ENCODE results near the gene WBP11. TPM values are rescaled to one million over a fixed set of nuclear protein-coding genes. Genes with fewer than 3 reads are reported as not detected.

The WBP11 gene
- total RNA-seq, 2 experiments from 2014 or later = 169 to 188 TPM

- peaks cover 7% of the 10 kb centered on the region for H3K4me1 ChIP-seq (ENCODE audit: insufficient read depth, low read length)
- H3K27ac ChIP-seq (ENCODE audit: low read depth in 1 of 2, low read length in 2 of 2) = peak overlapping the region; percentile 88 to 96
- ChIA-PET CTCF (interaction anchor here (0.9 to 1.9 kb wide), 5 partner anchors 12 to 193 kb away, joined by 3 to 12 read pairs (median 4); a partner anchor contains a TSS), POLR2A (interaction anchor here (0.6 to 9.9 kb wide), 17 partner anchors 9 to 1108 kb away, joined by 3 to 375 read pairs (median 4); partner anchors contain the start of genes ARHGDIB, ATF7IP and DERA)
- ATAC-seq (ENCODE audit: poor library complexity) = no peak
- Mint-ChIP-seq H3K9me3 (no peaks in the 10 kb centered on the region), H3K4me1 (ENCODE audit: low read depth) (peaks cover 19% of the 10 kb centered on the region), H3K27me3 (no peaks in the 10 kb centered on the region), H3K36me3 (ENCODE audit: low read depth) (peaks cover 28% of the 10 kb centered on the region), H3K4me3 (no peak overlapping the region), H3K27ac (no peak overlapping the region)
- intact Hi-C loops (cut with DNase I, micrococcal nuclease) = loop anchor here (1.0 to 10.0 kb wide), 7 partner anchors 26 to 1082 kb away; partner anchors contain the start of genes ARHGDIB (in 2 of the 2) and STRAP (in 1 of the 2)
- no peak for TF ChIP-seq CTCF (IDR thresholded peaks at IDR 0.05)
- H3K4me3 ChIP-seq (ENCODE audit: low read length) = peak overlapping the region; percentile 89
- H3K36me3 ChIP-seq (ENCODE audit: insufficient read depth, low read length) = peaks cover 22% of the 10 kb centered on the region
- H3K27me3 ChIP-seq (ENCODE audit: control insufficient read depth in 1 of 2, insufficient read depth in 2 of 2, low read length in 2 of 2) = no peaks in the 10 kb centered on the region
- no peak for DNase-seq
- H3K9me3 ChIP-seq (ENCODE audit: control insufficient read depth in 1 of 2, insufficient read depth in 1 of 2, low read length in 2 of 2) = no peaks in the 10 kb centered on the region
Observed at GRCh38 chr12:14802721-14803010, 612 bp downstream of the WBP11 start.

GRCh38 chr12:14802247-14802646 lies 1.0 kb downstream of the WBP11 start:
- DNase-seq (peak in 1 of 14 experiments; percentile 15), ATAC-seq (ENCODE audit: poor library complexity) (no peak)
- Mint-ChIP-seq H3K9me3 (no peaks in the 10 kb centered on the region), H3K36me3 (ENCODE audit: low read depth) (peaks cover 32% of the 10 kb centered on the region), H3K27ac (no peak overlapping the region), H3K4me1 (ENCODE audit: low read depth) (peaks cover 23% of the 10 kb centered on the region), H3K27me3 (no peaks in the 10 kb centered on the region), H3K4me3 (no peak overlapping the region)
- Histone ChIP-seq H3K27me3 (ENCODE audit: control insufficient read depth in 1 of 2, insufficient read depth in 2 of 2, low read length in 2 of 2) (no peaks in the 10 kb centered on the region), H3K4me3 (ENCODE audit: low read length) (peak overlapping the region; percentile 89), H3K36me3 (ENCODE audit: insufficient read depth, low read length) (peaks cover 26% of the 10 kb centered on the region), H3K9me3 (ENCODE audit: control insufficient read depth in 1 of 2, insufficient read depth in 1 of 2, low read length in 2 of 2) (no peaks in the 10 kb centered on the region), H3K4me1 (ENCODE audit: insufficient read depth, low read length) (peaks cover 7% of the 10 kb centered on the region), H3K27ac (ENCODE audit: low read depth in 1 of 2, low read length in 2 of 2) (peak overlapping the region in 1 of 2 donors; percentile 96)
- no peak for TF ChIP-seq CTCF (IDR thresholded peaks at IDR 0.05)
- intact Hi-C loops (cut with DNase I, micrococcal nuclease) = loop anchor here (2.0 to 10.0 kb wide), 5 partner anchors 25 to 1083 kb away; partner anchors contain the start of genes ARHGDIB (in 2 of the 2) and STRAP (in 1 of the 2)
- POLR2A ChIA-PET = interaction anchor here (0.6 to 9.9 kb wide), 10 partner anchors 9 to 1109 kb away, joined by 3 to 375 read pairs (median 4); partner anchors contain the start of genes ATF7IP and DERA
- CTCF ChIA-PET = interaction anchor here (1.0 to 1.9 kb wide), 4 partner anchors 27 to 194 kb away, joined by 3 to 8 read pairs (median 4); no protein-coding TSS in a partner anchor

- Histone ChIP-seq H3K27me3 (ENCODE audit: control insufficient read depth in 1 of 2, insufficient read depth in 2 of 2, low read length in 2 of 2) (no peaks in the 10 kb centered on the region), H3K36me3 (ENCODE audit: insufficient read depth, low read length) (peaks cover 90% of the 10 kb centered on the region), H3K4me1 (ENCODE audit: insufficient read depth, low read length) (no peaks in the 10 kb centered on the region), H3K4me3 (ENCODE audit: low read length) (no peak overlapping the region), H3K27ac (ENCODE audit: low read depth in 1 of 2, low read length in 2 of 2) (no peak overlapping the region), H3K9me3 (ENCODE audit: control insufficient read depth in 1 of 2, insufficient read depth in 1 of 2, low read length in 2 of 2) (no peaks in the 10 kb centered on the region)
- H3K36me3 Mint-ChIP-seq (ENCODE audit: low read depth) = peaks cover 95% of the 10 kb centered on the region
- DNase-seq = no peak
- H3K27me3 Mint-ChIP-seq = no peaks in the 10 kb centered on the region
- intact Hi-C loops (cut with DNase I, micrococcal nuclease) = no loop called here
- peaks cover 13% of the 10 kb centered on the region for H3K4me1 Mint-ChIP-seq (ENCODE audit: low read depth)
- no peak overlapping the region for H3K27ac Mint-ChIP-seq
- CTCF ChIA-PET = interaction anchor here (0.6 kb wide), 1 partner anchor 201 kb away, joined by 3 read pairs; no protein-coding TSS in a partner anchor
- POLR2A ChIA-PET = interaction anchor here (1.5 kb wide), 1 partner anchor 24 kb away, joined by 5 read pairs; a partner anchor contains a TSS
- no peak for TF ChIP-seq CTCF (IDR thresholded peaks at IDR 0.05)
- ATAC-seq (ENCODE audit: poor library complexity) = no peak
- H3K9me3 Mint-ChIP-seq = no peaks in the 10 kb centered on the region
- no peak overlapping the region for H3K4me3 Mint-ChIP-seq
Observed at GRCh38 chr12:14795028-14795448, 8.2 kb downstream of the WBP11 start.

Measured in CD4-positive, alpha-beta T cell (primary cell).